ENCODE results near the gene THSD4. TPM values are rescaled to one million over a fixed set of nuclear protein-coding genes. Genes with fewer than 3 reads are reported as not detected.

THSD4 gene
- total and polyA plus RNA-seq, 2 of the 8 experiments (the other 6 are each of a cell fraction or from before 2014, with no cell fraction given), result 2.5 to 6.2 TPM

DNA sequence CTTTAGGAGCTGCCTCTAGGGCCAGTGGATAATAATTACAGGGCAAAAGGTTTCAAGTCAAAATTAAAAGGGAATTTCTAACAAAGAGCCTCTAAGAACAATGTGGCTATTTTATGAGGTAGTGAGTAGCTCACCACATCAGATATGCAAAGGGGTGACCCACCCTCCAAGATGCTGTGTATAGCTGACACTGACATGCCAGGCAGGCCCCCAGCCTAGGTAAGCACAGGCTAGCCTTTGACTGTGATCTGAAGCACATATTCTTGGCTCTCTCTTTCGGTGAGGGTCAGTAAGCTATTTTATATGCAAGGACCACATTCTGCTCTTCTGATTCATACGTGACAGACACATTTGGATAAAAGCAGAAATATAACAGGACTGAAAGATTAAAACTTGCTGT is 2.8 kb upstream of the THSD4 start:
- no peaks in the 10 kb centered on the region for H3K79me1 ChIP-seq (ENCODE audit: low read depth, low read length)
- CTCF ChIA-PET (ENCODE audit: partially characterized antibody), result interaction anchor here (1.2 to 4.1 kb wide), 5 partner anchors 9 to 101 kb away, joined by 3 to 22 read pairs (median 5); no protein-coding TSS in a partner anchor
- H2BK12ac ChIP-seq (ENCODE audit: low read depth, low read length), result no peak overlapping the region
- no peak overlapping the region for H3K23ac ChIP-seq (ENCODE audit: insufficient read length)
- POLR2A ChIA-PET (ENCODE audit: partially characterized antibody), result no interaction called here
- H2AFZ ChIP-seq (ENCODE audit: low read length), result no peak overlapping the region
- H3K79me2 ChIP-seq (ENCODE audit: control insufficient read depth in 1 of 2, insufficient read depth in 2 of 2, low read length in 2 of 2), result no peaks in the 10 kb centered on the region
- no peak overlapping the region for H3K9ac ChIP-seq (replicated peaks in 1 of 4; ENCODE audit: extremely low read depth in 1 of 4, low read depth in 3 of 4, low read length in 3 of 4)
- H3K56ac ChIP-seq (replicated peaks; ENCODE audit: insufficient read length, low read depth, low read length), result no peak overlapping the region
- FAIRE-seq (no peak), DNase-seq (ENCODE audit: low read depth in 1 of 2, low spot score in 2 of 2) (no peak)
- no peak overlapping the region for H3K18ac ChIP-seq (ENCODE audit: extremely low read depth, low read length)
- peaks cover 2 to 15% (median 4%) of the 10 kb centered on the region in 4 experiments; a peak in 5 of 7 replicates for H3K4me1 ChIP-seq (replicated peaks in 1 of 4; ENCODE audit: control insufficient read depth in 3 of 4, insufficient read depth in 4 of 4, low read length in 3 of 4)
- H2BK5ac ChIP-seq (ENCODE audit: low read depth, low read length), result no peak overlapping the region
- H4K5ac ChIP-seq (ENCODE audit: insufficient read length, low read depth, low read length), result no peak overlapping the region
- H3K27me3 ChIP-seq (replicated peaks in 1 of 4; ENCODE audit: control insufficient read depth in 3 of 4, extremely low read depth in 1 of 4, insufficient read depth in 3 of 4, low read length in 3 of 4), result peaks cover 0 to 16% (median 12%) of the 10 kb centered on the region in 4 experiments; a peak in 6 of 7 replicates
- H4K8ac ChIP-seq (ENCODE audit: extremely low read depth, insufficient read depth, low read length), result no peak overlapping the region
- no peak overlapping the region for H2BK15ac ChIP-seq (ENCODE audit: low read length)
- H4K20me1 ChIP-seq (replicated peaks in 1 of 2; ENCODE audit: control insufficient read depth in 1 of 2, insufficient read depth in 2 of 2, low read length in 2 of 2), result no peaks in the 10 kb centered on the region
- H3K4me3 ChIP-seq (ENCODE audit: extremely low read depth in 1 of 4, insufficient read depth in 2 of 4, low read depth in 3 of 4, low read length in 4 of 4), result no peak overlapping the region
- no peaks in the 10 kb centered on the region for H3K36me3 ChIP-seq (ENCODE audit: control insufficient read depth in 2 of 4, insufficient read depth in 4 of 4, low read length in 3 of 4)
- no peak overlapping the region for H3K4me2 ChIP-seq (ENCODE audit: insufficient read depth in 1 of 2, low read depth in 2 of 2, low read length in 2 of 2)
- H3K27ac ChIP-seq (ENCODE audit: low read depth, low read length), result no peak overlapping the region
- no peak overlapping the region for H2BK120ac ChIP-seq (replicated peaks; ENCODE audit: low read depth, low read length)
- no peak overlapping the region for H3K14ac ChIP-seq (ENCODE audit: insufficient read length)
- no peak overlapping the region for H2BK20ac ChIP-seq (ENCODE audit: low read length)
- 100% methylated on average over 2 of the region's 2 CpGs; no CpG with 5 or more reads in 1 of the 2 experiments for WGBS, 2 experiments (ENCODE audit: extremely low coverage in 1 of 2, insufficient coverage in 1 of 2, insufficient read length in 1 of 2, insufficient replicate concordance in 2 of 2, low coverage in 1 of 2, low lambda C conversion rate in 2 of 2, missing lambda C conversion rate in 1 of 2)
- H3K23me2 ChIP-seq (ENCODE audit: low read depth, low read length), result peaks cover 6% of the 10 kb centered on the region; the same call in 1 of the 2 replicates
- H2AK5ac ChIP-seq (ENCODE audit: low read depth, low read length), result no peak overlapping the region; the same call in 1 of the 2 replicates
- H3K9me3 ChIP-seq (ENCODE audit: insufficient read depth in 2 of 2, low read depth in 1 of 2, low read length in 1 of 2), result no peaks in the 10 kb centered on the region
- no peak overlapping the region for H3K4ac ChIP-seq (replicated peaks; ENCODE audit: insufficient read length, low read depth, low read length)
- H4K91ac ChIP-seq (replicated peaks; ENCODE audit: insufficient read length, low read length), result no peak overlapping the region
- TF ChIP-seq SRF (IDR thresholded peaks at IDR 0.05; ENCODE audit: low read depth, low read length) (no peak), TAF7 (optimal IDR thresholded peaks at IDR 0.05; ENCODE audit: borderline replicate concordance, low read depth, low read length) (peak; percentile 87), CBX5 (IDR thresholded peaks at IDR 0.05; ENCODE audit: low read depth, low read length) (no peak), SP4 (IDR thresholded peaks at IDR 0.05; ENCODE audit: low read length) (no peak), HDAC2 (IDR thresholded peaks at IDR 0.05; ENCODE audit: borderline replicate concordance in 1 of 2, low read depth in 2 of 2, low read length in 2 of 2) (no peak), TBP (IDR thresholded peaks at IDR 0.05; ENCODE audit: low read depth, low read length) (no peak), HDAC6 (IDR thresholded peaks at IDR 0.05; ENCODE audit: low read depth, low read length) (no peak), POLR2A (IDR thresholded peaks at IDR 0.05; ENCODE audit: control extremely low read depth in 1 of 2, low read depth in 2 of 2, low read length in 2 of 2) (peak in 1 of 2 experiments; percentile 64; a peak in 2 of 3 replicates), CEBPB (IDR thresholded peaks at IDR 0.05; ENCODE audit: low read depth, low read length) (no peak), NRF1 (IDR thresholded peaks at IDR 0.05; ENCODE audit: low read depth, low read length) (no peak), TEAD4 (IDR thresholded peaks at IDR 0.05; ENCODE audit: low read depth, low read length) (no peak), PHF8 (conservative IDR thresholded peaks at IDR 0.05; ENCODE audit: low read depth, low read length) (no peak), BACH1 (IDR thresholded peaks at IDR 0.05; ENCODE audit: low read length) (no peak), POLR2AphosphoS5 (IDR thresholded peaks at IDR 0.05; ENCODE audit: low read depth, low read length) (peak; percentile 75; the same call in 1 of the 2 replicates), SIX5 (IDR thresholded peaks at IDR 0.05; ENCODE audit: low read depth, low read length) (no peak), CBX8 (IDR thresholded peaks at IDR 0.05; ENCODE audit: borderline replicate concordance, low read depth, low read length) (no peak)

Measured in H1 (cell line).